PFSK-1 (cell line): ENCODE results near the gene ROBO1.

Experiments
- FOXP2 ChIP-seq: optimal IDR thresholded peaks from 2 replicates; pipeline ENCODE3; 2011; ENCODE audit warnings: borderline replicate concordance, control low read depth, inconsistent platforms; ENCODE audit not compliant: insufficient read depth; ENCODE audit errors: extremely low read length, extremely low read depth
- POLR2AphosphoS5 ChIP-seq: IDR thresholded peaks from 2 replicates; pipeline ENCODE4 v1.6.1; 2012; ENCODE audit warnings: low read depth, mild to moderate bottlenecking, control low read depth, low read length, moderate library complexity
- REST ChIP-seq, 2 experiments: IDR thresholded peaks; 2 replicates each; pipeline versions ENCODE4 v1.6.1 to v1.8.0; 2011 to 2012; ENCODE audit warnings: low read depth in 2 of 2, low read length in 2 of 2, control low read depth in 1 of 2, inconsistent platforms in 1 of 2, mild to moderate bottlenecking in 1 of 2, moderate library complexity in 1 of 2; ENCODE audit not compliant: insufficient read depth in 1 of 2
- SIN3A ChIP-seq: IDR thresholded peaks from 2 replicates; pipeline ENCODE4 v1.6.1; 2012; ENCODE audit warnings: mild to moderate bottlenecking, low read length, moderate library complexity, borderline replicate concordance; ENCODE audit not compliant: insufficient read depth
- TAF1 ChIP-seq: IDR thresholded peaks from 2 replicates; pipeline ENCODE4 v1.6.1; 2012; ENCODE audit warnings: low read length, control low read depth, borderline replicate concordance; ENCODE audit not compliant: insufficient read depth

Gene ROBO1

DNA sequence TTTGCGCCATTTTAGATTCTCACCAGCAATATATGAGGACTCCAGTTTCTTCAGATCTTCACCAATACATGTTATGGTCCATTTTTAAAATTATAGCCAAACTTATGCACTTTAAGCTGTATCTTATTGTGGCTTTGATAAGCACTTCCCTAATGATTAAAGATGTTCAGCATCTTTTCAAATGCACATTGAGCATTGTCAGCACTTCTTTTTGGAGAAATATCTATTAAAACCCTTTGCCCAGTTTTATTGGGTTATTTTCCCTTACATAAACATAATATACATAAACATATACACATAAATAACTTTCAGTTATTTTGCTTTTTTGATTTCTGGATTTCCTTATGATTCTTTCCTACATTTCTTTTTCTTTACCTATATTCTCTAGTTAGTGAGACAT is 83.8 kb downstream of the ROBO1 start:
- TF ChIP-seq REST (IDR thresholded peaks at IDR 0.05; ENCODE audit: insufficient read depth in 1 of 2, low read depth in 2 of 2, low read length in 2 of 2) (no peak), TAF1 (no peak), POLR2AphosphoS5 (no peak), SIN3A (no peak), FOXP2 (no peak)

GRCh38 chr3:79672731-79673130 is 95.1 kb downstream of the ROBO1 start:
- TF ChIP-seq REST (IDR thresholded peaks at IDR 0.05; ENCODE audit: insufficient read depth in 1 of 2, low read depth in 2 of 2, low read length in 2 of 2) (no peak), POLR2AphosphoS5 (no peak), SIN3A (no peak), TAF1 (no peak), FOXP2 (no peak)

- TF ChIP-seq TAF1 = no peak
- TF ChIP-seq SIN3A = no peak
- no peak for TF ChIP-seq REST (IDR thresholded peaks at IDR 0.05; ENCODE audit: insufficient read depth in 1 of 2, low read depth in 2 of 2, low read length in 2 of 2)
- TF ChIP-seq POLR2AphosphoS5 = no peak
- no peak for TF ChIP-seq FOXP2
Measured at GRCh38 chr3:79672075-79672474, 95.7 kb downstream of the ROBO1 start.

DNA sequence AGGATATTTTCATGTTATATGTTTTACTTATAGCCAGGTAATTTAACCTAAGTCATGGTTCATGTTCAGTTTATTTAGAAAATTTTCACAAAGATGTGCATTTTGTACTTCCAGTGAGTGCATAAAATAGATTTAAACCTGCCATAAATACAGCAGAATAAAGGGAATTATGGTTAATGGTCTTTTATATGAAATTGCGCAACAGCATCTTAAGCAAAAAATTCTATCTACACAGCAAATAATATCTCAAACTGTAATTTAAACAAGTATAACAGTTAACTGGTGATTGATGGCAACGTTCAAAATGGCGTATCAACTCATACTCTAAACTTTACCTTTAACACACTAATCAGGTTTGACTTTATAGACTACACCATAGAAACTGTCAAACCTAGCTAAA is 97.6 kb downstream of the ROBO1 start:
- TF ChIP-seq FOXP2 (no peak), REST (IDR thresholded peaks at IDR 0.05; ENCODE audit: insufficient read depth in 1 of 2, low read depth in 2 of 2, low read length in 2 of 2) (no peak)

DNA sequence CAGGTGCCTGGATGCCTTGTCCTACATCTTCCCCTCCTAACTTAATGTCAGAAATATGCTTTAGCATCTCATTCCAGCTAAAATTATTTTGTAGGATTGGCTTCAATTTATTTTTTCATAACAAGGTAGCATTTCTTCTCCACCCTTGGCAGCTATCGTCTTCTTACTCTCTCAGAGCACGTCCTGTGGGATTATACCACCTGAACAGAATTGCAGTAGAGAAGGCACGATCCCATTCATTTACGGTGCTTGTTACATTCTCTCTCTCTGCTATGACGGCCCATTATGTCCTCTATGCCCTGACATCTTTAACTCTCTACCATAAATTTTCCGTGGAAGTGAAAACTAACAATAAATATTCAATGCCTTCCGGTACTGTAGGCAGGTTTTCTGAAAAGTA is 103.3 kb downstream of the ROBO1 start:
- TF ChIP-seq FOXP2 (no peak), TAF1 (no peak), POLR2AphosphoS5 (no peak)

GRCh38 chr3:79661896-79662295 is 105.9 kb downstream of the ROBO1 start:
- TF ChIP-seq TAF1 (no peak), REST (IDR thresholded peaks at IDR 0.05; ENCODE audit: insufficient read depth in 1 of 2, low read depth in 2 of 2, low read length in 2 of 2) (no peak), SIN3A (no peak), POLR2AphosphoS5 (no peak), FOXP2 (no peak)
